ENCODE measurements around the gene RAB11FIP4. TPM values are rescaled to one million over a fixed set of nuclear protein-coding genes. Genes with fewer than 3 reads are reported as not detected.

RAB11FIP4 gene
- total and polyA plus RNA-seq, 2 of the 13 experiments (the other 11 are each of a cell fraction or from before 2014, with no cell fraction given) = 28.0 to 89.3 TPM

GRCh38 chr17:31475378-31476162 lies 84.1 kb downstream of the RAB11FIP4 start (continued):
- TF ChIP-seq MAFK (conservative IDR thresholded peaks at IDR 0.05 in 1 of 2, IDR thresholded peaks at IDR 0.05 in 1 of 2; ENCODE audit: low read length in 2 of 2) = peak; percentile 83 to 89
- TF ChIP-seq ZNF274 (CRISPR knock-in tag; IDR thresholded peaks at IDR 0.05) = no peak
- TF ChIP-seq ZNF354B (CRISPR knock-in tag; IDR thresholded peaks at IDR 0.05) = peak; percentile 91; the same call in 1 of the 2 replicates
- TF ChIP-seq ZNF484 (CRISPR knock-in tag; IDR thresholded peaks at IDR 0.05; ENCODE audit: borderline replicate concordance, low read depth) = no peak
- peak; percentile 82 for TF ChIP-seq ARID2 (CRISPR knock-in tag; IDR thresholded peaks at IDR 0.05; ENCODE audit: borderline replicate concordance)
- no peak for TF ChIP-seq ZNF296 (CRISPR knock-in tag; conservative IDR thresholded peaks at IDR 0.05)
- TF ChIP-seq ZNF614 (CRISPR knock-in tag; IDR thresholded peaks at IDR 0.05; ENCODE audit: borderline replicate concordance) = peak; percentile 74; the same call in 1 of the 2 replicates
- TF ChIP-seq MED13 (CRISPR knock-in tag; IDR thresholded peaks at IDR 0.05) = no peak
- TF ChIP-seq ZBTB10 (CRISPR knock-in tag; IDR thresholded peaks at IDR 0.05; ENCODE audit: borderline replicate concordance) = no peak
- TF ChIP-seq TSC22D2 (CRISPR knock-in tag; IDR thresholded peaks at IDR 0.05; ENCODE audit: borderline replicate concordance) = no peak
- peak; percentile 96 for TF ChIP-seq FOXP4 (CRISPR knock-in tag; IDR thresholded peaks at IDR 0.05)
- TF ChIP-seq SP140L (CRISPR knock-in tag; IDR thresholded peaks at IDR 0.05; ENCODE audit: borderline replicate concordance) = no peak; the same call in 1 of the 2 replicates
- TF ChIP-seq ZNF24 (IDR thresholded peaks at IDR 0.05) = no peak
- TF ChIP-seq TEF (CRISPR knock-in tag; IDR thresholded peaks at IDR 0.05) = no peak; the same call in 1 of the 2 replicates
- TF ChIP-seq ZNF333 (CRISPR knock-in tag; IDR thresholded peaks at IDR 0.05; ENCODE audit: borderline replicate concordance) = no peak
- TF ChIP-seq PRDM4 (CRISPR knock-in tag; IDR thresholded peaks at IDR 0.05; ENCODE audit: borderline replicate concordance) = no peak

All from HepG2 (cell line).